Loucy (cell line): ENCODE measurements around the gene TMEM11.

Source experiments
- H2AFZ ChIP-seq: fragments of 200-600 bp; sonication (generic); 2 replicates; pipeline ENCODE4 v1.6.0; 2016; ENCODE audit warnings: antibody characterized with exemption, mild to moderate bottlenecking, low read length, moderate library complexity
- H3F3A ChIP-seq: fragments of 200-600 bp; 2 replicates; pipeline ENCODE4 v1.6.0; 2016; ENCODE audit warnings: antibody characterized with exemption, low read depth, mild to moderate bottlenecking
- H3K27me3 ChIP-seq: fragments of 200-600 bp; sonication (generic); 2 replicates; pipeline ENCODE4 v1.6.1; 2014; ENCODE audit warnings: low read length, mild to moderate bottlenecking; ENCODE audit not compliant: insufficient read depth, poor library complexity, severe bottlenecking
- H3K36me3 ChIP-seq: fragments of 200-600 bp; sonication (generic); 2 replicates; pipeline ENCODE4 v1.6.1; 2016; ENCODE audit warnings: low read length; ENCODE audit not compliant: insufficient read depth
- H3K4me1 ChIP-seq: fragments of 200-600 bp; sonication (generic); 2 replicates; pipeline ENCODE4 v1.5.1; 2014; ENCODE audit warnings: low read length, mild to moderate bottlenecking; ENCODE audit not compliant: insufficient read depth, poor library complexity, severe bottlenecking
- H3K4me2 ChIP-seq: fragments of 200-600 bp; sonication (generic); 2 replicates; pipeline ENCODE4 v1.6.0; 2014; ENCODE audit warnings: antibody characterized with exemption, low read length, low read depth, mild to moderate bottlenecking; ENCODE audit not compliant: poor library complexity, severe bottlenecking
- H3K4me3 ChIP-seq: fragments of 200-600 bp; sonication (generic); 2 replicates; pipeline ENCODE4 v1.5.1; 2014; ENCODE audit warnings: low read length, mild to moderate bottlenecking, mixed read lengths; ENCODE audit not compliant: poor library complexity, severe bottlenecking
- H3K79me2 ChIP-seq: fragments of 200-600 bp; sonication (generic); 2 replicates; pipeline ENCODE4 v1.6.1; 2014; ENCODE audit warnings: low read length; ENCODE audit not compliant: insufficient read depth
- H3K9ac ChIP-seq: fragments of 200-600 bp; sonication (generic); 2 replicates; pipeline ENCODE4 v1.6.0; 2014; ENCODE audit warnings: mild to moderate bottlenecking, low read depth, low read length, moderate library complexity; ENCODE audit not compliant: poor library complexity, severe bottlenecking
- H3K9me2 ChIP-seq: fragments of 200-600 bp; sonication (generic); replicated peaks from 2 replicates; pipeline ENCODE4 v1.6.1; 2016; ENCODE audit warnings: low read depth, low read length, mixed read lengths
- H3K9me3 ChIP-seq: fragments of 200-600 bp; sonication (generic); 2 replicates; pipeline ENCODE4 v1.6.1; 2014; ENCODE audit warnings: mild to moderate bottlenecking, antibody characterized with exemption, low read length, low read depth; ENCODE audit not compliant: insufficient read depth
- H4K20me1 ChIP-seq: fragments of 200-600 bp; sonication (generic); 2 replicates; pipeline ENCODE4 v1.6.0; 2014; ENCODE audit warnings: antibody characterized with exemption, low read length, mild to moderate bottlenecking; ENCODE audit not compliant: insufficient read depth, poor library complexity, severe bottlenecking
- EZH2phosphoT487 ChIP-seq: fragments of 200-600 bp; IDR thresholded peaks from 2 replicates; pipeline ENCODE4 v1.6.1; 2018; ENCODE audit warnings: antibody characterized with exemption, mild to moderate bottlenecking, moderate library complexity, borderline replicate concordance
- TF ChIP-seq, protein P1 (sequence below): fragments of 200-600 bp; sonication (generic); conservative IDR thresholded peaks from 2 replicates; pipeline ENCODE4 v1.5.1; 2014; ENCODE audit warnings: mild to moderate bottlenecking, antibody characterized with exemption, low read length

TMEM11 gene

DNA sequence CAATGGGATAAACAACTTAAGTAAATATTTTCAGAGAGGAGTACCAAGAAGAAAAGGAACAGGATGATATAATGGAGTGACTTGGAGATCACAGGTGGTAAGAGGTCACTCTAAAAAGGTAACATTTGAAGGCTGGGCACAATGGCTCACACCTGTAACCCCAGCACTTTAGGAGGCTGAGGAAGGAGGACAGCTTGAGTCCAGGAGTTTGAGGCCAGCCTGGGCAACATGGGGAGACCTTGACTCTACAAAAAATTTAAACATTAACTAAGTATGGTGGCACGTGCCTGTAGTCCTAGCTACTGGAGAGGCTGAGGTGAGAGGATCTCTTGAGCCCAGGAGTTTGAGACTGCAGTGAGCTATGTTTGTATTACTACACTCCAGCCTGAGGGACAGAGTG, 3.4 kb upstream of the TMEM11 start:
- Histone ChIP-seq H3F3A (no peaks in the 10 kb centered on the region), H3K4me2 (no peak overlapping the region), H3K9me3 (no peaks in the 10 kb centered on the region), H3K4me1 (peaks cover 22% of the 10 kb centered on the region), H4K20me1 (peaks cover 15% of the 10 kb centered on the region), H2AFZ (no peak overlapping the region), H3K36me3 (no peaks in the 10 kb centered on the region), H3K27me3 (no peaks in the 10 kb centered on the region), H3K9ac (no peak overlapping the region), H3K9me2 (no peaks in the 10 kb centered on the region), H3K4me3 (no peak overlapping the region), H3K79me2 (peaks cover 24% of the 10 kb centered on the region)
- no peak for TF ChIP-seq EZH2phosphoT487
- TF ChIP-seq, protein P1, sequence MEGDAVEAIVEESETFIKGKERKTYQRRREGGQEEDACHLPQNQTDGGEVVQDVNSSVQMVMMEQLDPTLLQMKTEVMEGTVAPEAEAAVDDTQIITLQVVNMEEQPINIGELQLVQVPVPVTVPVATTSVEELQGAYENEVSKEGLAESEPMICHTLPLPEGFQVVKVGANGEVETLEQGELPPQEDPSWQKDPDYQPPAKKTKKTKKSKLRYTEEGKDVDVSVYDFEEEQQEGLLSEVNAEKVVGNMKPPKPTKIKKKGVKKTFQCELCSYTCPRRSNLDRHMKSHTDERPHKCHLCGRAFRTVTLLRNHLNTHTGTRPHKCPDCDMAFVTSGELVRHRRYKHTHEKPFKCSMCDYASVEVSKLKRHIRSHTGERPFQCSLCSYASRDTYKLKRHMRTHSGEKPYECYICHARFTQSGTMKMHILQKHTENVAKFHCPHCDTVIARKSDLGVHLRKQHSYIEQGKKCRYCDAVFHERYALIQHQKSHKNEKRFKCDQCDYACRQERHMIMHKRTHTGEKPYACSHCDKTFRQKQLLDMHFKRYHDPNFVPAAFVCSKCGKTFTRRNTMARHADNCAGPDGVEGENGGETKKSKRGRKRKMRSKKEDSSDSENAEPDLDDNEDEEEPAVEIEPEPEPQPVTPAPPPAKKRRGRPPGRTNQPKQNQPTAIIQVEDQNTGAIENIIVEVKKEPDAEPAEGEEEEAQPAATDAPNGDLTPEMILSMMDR: no peak

DNA sequence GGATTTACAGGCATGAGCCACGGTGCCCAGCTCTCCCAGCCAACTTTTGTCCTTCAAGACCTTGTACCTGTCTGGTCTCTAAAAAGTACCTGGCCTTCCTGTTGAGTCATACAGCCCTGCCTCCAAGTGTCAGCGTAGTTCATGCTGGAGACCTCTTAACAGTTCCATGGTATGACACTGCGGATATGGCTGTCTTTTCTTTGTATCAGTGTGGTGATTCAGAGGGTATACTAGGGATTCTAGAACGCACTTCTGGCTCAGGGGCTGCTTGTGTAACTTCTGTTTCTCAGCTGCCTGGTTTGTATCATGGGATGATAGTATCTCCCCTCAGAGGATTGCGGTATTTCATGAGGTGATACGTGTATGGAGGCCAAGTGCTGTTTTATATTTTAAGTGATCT, 2.0 kb upstream of the TMEM11 start:
- no peak overlapping the region for H3K4me3 ChIP-seq
- H3K4me1 ChIP-seq: peaks cover 36% of the 10 kb centered on the region
- H3K4me2 ChIP-seq: peak overlapping the region; percentile 79
- no peak overlapping the region for H2AFZ ChIP-seq
- no peaks in the 10 kb centered on the region for H3K9me2 ChIP-seq
- H3K9ac ChIP-seq: no peak overlapping the region
- H3K27me3 ChIP-seq: no peaks in the 10 kb centered on the region
- H3F3A ChIP-seq: no peaks in the 10 kb centered on the region
- no peaks in the 10 kb centered on the region for H3K36me3 ChIP-seq
- no peaks in the 10 kb centered on the region for H3K9me3 ChIP-seq
- TF ChIP-seq, protein P1: no peak
- no peak for TF ChIP-seq EZH2phosphoT487
- peaks cover 29% of the 10 kb centered on the region for H4K20me1 ChIP-seq
- peaks cover 38% of the 10 kb centered on the region for H3K79me2 ChIP-seq

DNA sequence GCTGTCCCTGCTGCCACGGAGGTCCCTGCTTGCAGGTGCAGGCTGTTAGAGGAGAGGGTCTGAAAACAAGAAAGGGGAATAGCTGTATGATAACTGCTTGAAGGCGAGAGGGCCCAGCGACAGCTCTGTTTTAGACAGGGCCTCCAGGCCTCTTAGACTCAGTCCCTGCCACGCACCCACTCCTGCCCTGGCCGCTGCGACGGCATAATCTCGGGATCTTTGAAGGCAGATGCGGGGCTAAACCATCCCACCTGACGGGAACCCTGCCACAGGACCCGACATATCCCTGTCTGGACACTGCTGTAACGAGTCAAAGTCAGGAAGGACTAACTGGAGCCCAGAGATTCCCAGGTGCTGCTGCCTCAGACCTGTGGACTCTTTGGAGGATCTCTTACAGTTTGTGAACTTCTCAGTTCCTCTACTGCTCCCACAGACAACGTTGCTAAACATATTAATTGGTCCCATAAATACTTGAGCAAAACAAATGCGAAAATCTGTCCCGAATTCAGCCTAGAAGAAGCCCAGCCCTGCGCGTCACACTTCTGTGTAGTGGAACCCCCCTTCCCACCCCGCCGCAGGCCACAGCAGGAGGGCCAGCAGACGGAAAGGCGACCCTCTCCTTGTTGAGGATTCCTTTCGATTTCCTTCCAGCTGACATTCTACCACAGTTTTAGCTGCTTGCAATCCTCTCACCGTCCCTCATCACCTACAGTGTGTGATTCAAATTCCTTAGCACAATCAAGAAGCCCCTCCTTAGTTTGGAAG, 998 bp upstream of the TMEM11 start:
- H2AFZ ChIP-seq: peak overlapping the region; percentile 80
- TF ChIP-seq, protein P1: no peak
- TF ChIP-seq EZH2phosphoT487: no peak
- H4K20me1 ChIP-seq: peaks cover 39% of the 10 kb centered on the region
- H3K27me3 ChIP-seq: no peaks in the 10 kb centered on the region
- peaks cover 43% of the 10 kb centered on the region for H3K4me1 ChIP-seq
- H3K79me2 ChIP-seq: peaks cover 48% of the 10 kb centered on the region
- H3K9ac ChIP-seq: peak overlapping the region; percentile 96
- no peaks in the 10 kb centered on the region for H3F3A ChIP-seq
- peak overlapping the region; percentile 79 for H3K4me2 ChIP-seq
- H3K9me2 ChIP-seq: no peaks in the 10 kb centered on the region
- peaks cover 1% of the 10 kb centered on the region; the same call in 1 of the 2 replicates for H3K36me3 ChIP-seq
- H3K4me3 ChIP-seq: peak overlapping the region; percentile 93
- no peaks in the 10 kb centered on the region for H3K9me3 ChIP-seq
